Measurements from ENCODE around the gene HNRNPA3.

DNA sequence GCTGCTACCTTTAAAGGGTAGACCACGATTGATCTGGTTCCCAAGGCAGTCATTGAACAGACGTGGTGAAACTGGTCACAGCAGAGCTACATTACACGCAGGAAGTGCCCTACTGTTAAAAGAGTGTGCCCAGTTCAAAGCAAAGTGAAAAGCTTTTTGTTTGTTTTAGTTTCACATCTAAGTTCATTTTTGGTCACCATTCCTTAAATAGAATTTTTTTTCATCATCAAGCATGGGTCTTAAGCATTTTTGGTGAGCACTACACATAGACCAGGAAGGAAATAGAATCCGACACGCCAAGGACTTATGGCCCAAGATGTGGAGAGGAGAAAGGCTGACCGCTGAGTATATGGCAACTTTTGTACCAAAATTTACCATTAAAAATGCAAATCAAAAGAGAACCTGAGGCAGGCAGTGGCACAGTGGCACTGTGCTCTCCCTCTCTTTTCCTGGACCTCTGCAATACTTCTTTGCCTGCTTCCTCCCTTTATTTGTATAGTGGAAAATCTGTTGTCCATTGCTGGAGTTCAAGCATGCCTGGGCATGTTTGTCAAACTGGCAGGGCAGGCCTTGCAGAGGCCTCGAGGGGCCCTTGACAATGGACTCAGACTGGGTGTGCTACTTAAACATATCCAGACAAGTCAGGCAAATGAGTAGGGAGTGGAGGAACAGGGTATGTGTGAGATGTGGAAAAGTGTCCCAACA is 42.6 kb upstream of the HNRNPA3 start:
- TF ChIP-seq, protein P1, sequence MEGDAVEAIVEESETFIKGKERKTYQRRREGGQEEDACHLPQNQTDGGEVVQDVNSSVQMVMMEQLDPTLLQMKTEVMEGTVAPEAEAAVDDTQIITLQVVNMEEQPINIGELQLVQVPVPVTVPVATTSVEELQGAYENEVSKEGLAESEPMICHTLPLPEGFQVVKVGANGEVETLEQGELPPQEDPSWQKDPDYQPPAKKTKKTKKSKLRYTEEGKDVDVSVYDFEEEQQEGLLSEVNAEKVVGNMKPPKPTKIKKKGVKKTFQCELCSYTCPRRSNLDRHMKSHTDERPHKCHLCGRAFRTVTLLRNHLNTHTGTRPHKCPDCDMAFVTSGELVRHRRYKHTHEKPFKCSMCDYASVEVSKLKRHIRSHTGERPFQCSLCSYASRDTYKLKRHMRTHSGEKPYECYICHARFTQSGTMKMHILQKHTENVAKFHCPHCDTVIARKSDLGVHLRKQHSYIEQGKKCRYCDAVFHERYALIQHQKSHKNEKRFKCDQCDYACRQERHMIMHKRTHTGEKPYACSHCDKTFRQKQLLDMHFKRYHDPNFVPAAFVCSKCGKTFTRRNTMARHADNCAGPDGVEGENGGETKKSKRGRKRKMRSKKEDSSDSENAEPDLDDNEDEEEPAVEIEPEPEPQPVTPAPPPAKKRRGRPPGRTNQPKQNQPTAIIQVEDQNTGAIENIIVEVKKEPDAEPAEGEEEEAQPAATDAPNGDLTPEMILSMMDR (IDR thresholded peaks at IDR 0.05): no peak
- TF ChIP-seq EZH2 (IDR thresholded peaks at IDR 0.05; ENCODE audit: borderline replicate concordance, insufficient read depth, low read depth, low read length, poor library complexity, severe bottlenecking): no peak

All from B cell (primary cell).